ENCODE data around the gene MADD.

MADD gene

DNA sequence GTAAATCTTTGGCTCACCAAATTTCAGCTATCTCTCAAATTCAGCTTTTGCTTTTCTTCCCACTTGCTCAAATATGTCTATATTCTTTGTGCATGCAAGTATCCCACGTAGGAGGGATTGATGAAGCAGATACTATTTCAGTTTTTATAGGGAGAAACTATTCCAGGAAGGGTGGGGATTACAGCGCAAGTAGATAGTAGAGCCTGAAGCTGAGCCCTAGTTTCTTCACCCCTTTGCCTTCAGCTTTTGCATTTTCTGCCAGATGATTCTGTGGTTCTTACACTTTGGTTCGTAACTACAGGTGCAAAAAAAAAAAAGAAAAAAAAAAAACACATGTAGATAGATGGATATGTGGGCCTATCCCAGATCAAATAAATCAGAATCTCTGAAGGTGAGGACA lies 18.2 kb upstream of the MADD start:
- no peak for DNase-seq (ENCODE audit: low read depth in 3 of 3)

- no peak for DNase-seq (ENCODE audit: low read depth in 3 of 3)
These were observed 16.3 kb upstream of the MADD start for GRCh38 chr11:47253660-47254059.

GRCh38 chr11:47254386-47254785 lies 15.5 kb upstream of the MADD start:
- no peak for DNase-seq (ENCODE audit: low read depth in 3 of 3)

DNA sequence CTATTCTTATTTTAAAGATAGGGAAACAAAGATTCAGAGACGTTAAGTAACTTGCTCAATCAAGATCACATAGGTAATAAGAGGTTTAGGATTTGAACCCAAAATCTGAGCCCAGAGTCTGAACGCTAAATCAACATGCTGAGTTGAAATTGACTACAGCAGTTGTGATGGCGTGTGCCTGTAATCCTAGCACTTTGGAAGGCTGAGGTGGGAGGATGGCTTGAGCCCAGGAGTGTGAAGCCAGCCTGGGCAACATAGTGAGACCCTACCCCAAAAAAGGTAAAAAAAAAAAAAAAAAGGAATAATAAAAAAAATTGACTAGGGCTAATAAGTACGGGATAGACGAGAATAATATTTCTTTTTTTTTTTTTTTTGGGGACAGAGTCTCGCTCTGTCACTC lies 13.6 kb upstream of the MADD start:
- DNase-seq (ENCODE audit: low read depth in 3 of 3) = no peak

GRCh38 chr11:47257177-47257516 lies 12.8 kb upstream of the MADD start:
- no peak for DNase-seq (ENCODE audit: low read depth in 3 of 3)

DNA sequence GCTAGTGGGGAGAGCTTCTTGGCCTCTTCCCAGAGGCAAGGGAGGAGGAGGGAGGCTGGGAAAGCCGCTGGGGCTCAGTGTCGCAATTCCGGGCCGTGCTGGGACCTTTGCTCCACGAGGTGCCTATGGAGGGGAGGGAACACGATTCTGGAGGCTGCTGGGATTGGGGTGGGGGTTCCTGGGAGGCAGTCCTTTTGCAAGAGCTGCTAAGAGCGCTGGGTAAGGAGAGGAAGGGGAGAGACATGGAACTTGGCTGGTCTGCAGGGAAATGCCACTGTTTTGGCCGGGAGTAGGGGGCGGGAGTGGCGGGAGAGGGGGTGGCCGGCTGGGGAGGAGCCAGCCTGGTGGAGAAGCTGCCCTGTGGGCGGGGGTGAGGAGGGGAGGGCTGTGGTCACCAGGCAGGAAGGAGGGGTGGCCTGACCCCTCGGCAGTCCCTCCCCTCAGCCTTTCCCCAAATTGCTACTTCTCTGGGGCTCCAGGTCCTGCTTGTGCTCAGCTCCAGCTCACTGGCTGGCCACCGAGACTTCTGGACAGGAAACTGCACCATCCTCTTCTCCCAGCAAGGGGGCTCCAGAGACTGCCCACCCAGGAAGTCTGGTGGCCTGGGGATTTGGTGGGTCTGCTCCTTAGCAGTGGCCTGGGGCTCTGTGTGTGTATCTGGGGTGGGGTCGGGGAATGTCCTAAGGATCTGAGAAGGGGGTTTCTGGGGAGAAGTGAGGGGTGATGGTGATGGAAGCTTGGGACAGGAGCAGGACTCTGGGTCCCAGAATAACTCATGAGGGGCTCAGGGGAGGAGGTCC lies 12.2 kb upstream of the MADD start, which contains the start of gene NR1H3:
Gene NR1H3 (plus strand): TSS at position 480 of the 800 bp plus-strand sequence. CDS start 1,221 bp downstream, outside the sequence.
- no peak for DNase-seq (ENCODE audit: low read depth in 3 of 3)

GRCh38 chr11:47258317-47258902 lies 11.5 kb upstream of the MADD start:
- DNase-seq (ENCODE audit: low read depth in 3 of 3) = no peak

- DNase-seq (ENCODE audit: low read depth in 3 of 3) = no peak
These were observed 10.5 kb upstream of the MADD start for GRCh38 chr11:47259232-47259977.

GRCh38 chr11:47260366-47260765 lies 9.6 kb upstream of the MADD start:
- no peak for DNase-seq (ENCODE audit: low read depth in 3 of 3)

- DNase-seq (ENCODE audit: low read depth in 3 of 3) = no peak
These were observed 8.6 kb upstream of the MADD start for GRCh38 chr11:47261291-47261800.

DNA sequence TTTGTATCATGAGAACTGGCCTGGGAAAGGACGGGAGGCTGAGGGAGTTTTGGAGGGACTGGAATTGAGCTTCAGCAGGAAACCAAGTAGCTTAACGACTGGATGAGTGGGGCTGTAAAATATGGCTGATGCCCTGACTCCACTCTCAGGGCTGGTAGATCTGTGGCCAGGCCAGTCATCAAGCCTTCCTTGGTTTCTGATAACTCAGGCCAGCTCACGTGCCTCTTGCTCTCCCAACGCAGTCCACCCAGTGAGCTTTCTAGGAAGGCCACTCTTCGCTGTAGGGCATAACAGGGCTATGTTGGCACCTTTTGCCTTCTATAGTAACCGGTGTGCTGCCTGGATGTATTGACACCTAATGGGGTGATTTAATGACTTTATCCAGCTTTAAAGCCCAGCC lies 5.8 kb upstream of the MADD start:
- no peak for DNase-seq (ENCODE audit: low read depth in 3 of 3)

GRCh38 chr11:47264521-47264920 lies 5.4 kb upstream of the MADD start:
- no peak for DNase-seq (ENCODE audit: low read depth in 3 of 3)

- DNase-seq (ENCODE audit: low read depth in 3 of 3) = no peak
These were observed 2.1 kb upstream of the MADD start for GRCh38 chr11:47267876-47268275.

DNA sequence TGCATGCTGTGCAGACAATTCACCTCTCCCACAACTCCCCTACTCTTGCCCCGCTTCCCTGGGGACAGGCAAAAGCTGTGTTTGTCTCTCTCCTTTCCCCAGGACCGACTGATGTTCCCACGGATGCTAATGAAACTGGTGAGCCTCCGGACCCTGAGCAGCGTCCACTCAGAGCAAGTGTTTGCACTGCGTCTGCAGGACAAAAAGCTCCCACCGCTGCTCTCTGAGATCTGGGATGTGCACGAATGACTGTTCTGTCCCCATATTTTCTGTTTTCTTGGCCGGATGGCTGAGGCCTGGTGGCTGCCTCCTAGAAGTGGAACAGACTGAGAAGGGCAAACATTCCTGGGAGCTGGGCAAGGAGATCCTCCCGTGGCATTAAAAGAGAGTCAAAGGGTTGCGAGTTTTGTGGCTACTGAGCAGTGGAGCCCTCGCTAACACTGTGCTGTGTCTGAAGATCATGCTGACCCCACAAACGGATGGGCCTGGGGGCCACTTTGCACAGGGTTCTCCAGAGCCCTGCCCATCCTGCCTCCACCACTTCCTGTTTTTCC lies 1.4 kb upstream of the MADD start:
- DNase-seq (ENCODE audit: low read depth in 3 of 3) = no peak

GRCh38 chr11:47269002-47269828 lies 718 bp upstream of the MADD start:
- peak; percentile 63 to 83 (median 76) for DNase-seq (ENCODE audit: low read depth in 3 of 3)

DNA sequence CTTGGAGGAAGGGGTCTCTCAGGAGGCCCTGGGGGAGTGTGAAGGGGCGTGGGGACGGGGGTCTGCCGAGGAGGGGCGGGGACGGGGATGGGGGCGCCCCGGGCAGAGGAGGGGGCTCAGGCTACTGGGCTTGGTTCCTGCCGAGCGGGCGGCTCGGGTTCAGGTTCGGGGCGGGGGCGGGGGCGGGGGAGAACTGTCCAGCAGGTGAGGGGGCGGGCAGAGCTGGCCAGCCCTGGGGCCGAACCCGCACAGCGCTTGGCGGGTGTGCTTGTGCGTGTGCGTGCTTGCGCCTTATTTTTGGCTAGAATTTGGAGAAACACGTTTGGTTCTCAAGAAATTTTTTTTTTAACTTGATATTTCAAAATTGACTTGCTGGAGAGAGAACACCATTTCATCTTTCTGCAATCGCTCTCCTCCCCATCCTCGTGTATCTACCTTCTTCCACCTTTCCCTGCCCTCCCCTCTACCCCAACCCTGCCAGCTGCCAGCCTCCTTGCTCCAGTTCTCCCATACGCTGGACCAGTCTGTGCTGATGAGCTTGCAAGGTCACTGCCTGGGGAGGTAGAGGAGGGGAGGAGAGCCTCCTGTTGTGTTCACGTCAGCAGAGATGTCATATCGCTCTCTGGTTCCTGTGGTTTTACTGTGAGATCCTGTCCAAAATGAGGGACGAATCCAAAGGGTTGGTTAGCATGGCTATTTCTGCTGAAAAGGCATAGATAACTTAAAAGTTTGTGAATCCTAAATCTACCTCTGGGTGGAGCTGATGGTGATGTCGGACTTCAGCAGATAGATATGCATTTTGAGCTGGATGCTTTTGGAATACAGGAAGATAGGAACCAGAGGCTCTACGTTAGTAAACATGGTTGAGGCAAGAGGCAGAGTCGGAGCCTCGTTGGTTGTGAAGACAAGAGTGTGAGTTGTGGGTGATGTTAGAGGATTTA lies 668 bp downstream of the MADD start:
- no peak for DNase-seq (ENCODE audit: low read depth in 3 of 3)

DNA sequence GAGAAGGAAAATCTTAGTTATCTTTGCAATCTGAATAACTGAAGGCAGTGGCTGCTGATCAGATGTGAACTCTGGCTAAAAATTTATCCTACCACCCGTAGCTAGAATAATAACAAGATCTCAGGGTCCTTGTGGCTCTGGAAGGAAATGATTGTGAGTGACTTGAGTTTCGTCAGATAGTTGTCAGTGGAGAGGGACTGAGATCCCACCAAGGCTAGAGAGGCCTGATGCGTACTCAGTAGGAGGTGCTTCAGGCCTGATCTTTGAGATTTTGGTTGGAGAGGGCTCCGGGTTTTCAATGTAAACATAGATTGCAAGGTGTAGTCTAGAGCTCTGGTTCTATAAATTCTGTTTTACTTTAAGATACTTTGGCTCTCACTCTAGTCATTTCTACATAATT lies 1.4 kb downstream of the MADD start:
- no peak for DNase-seq (ENCODE audit: low read depth in 3 of 3)

- DNase-seq (ENCODE audit: low read depth in 3 of 3) = no peak
These were observed 2.2 kb downstream of the MADD start for GRCh38 chr11:47271961-47272661.

GRCh38 chr11:47272706-47273105 lies 2.8 kb downstream of the MADD start:
- no peak for DNase-seq (ENCODE audit: low read depth in 3 of 3)

All from stimulated activated CD4-positive, alpha-beta T cell treated with anti-CD3 and anti-CD28 coated beads, TNF-alpha, amount 100 ng/mL, for 48 hours (primary cell).